GM10248 (cell line): ENCODE data around the gene TSC2.
"Not testable (repeated sequence)": the region's sequence is repeated elsewhere in the genome, so short reads cannot be mapped to it uniquely, and the experiment has no call there.

Source experiments
- CTCF ChIA-PET: fragments of 300-600 bp; sonication (Branson Sonifier 250); formaldehyde crosslinking; extraction: SDS; loops from one replicate; lab custom pipeline; 2021; ENCODE audit warnings: antibody characterized with exemption; lab: Yijun Ruan, JAX
- POLR2A ChIA-PET: fragments of 350-650 bp; sonication (Branson Sonifier 250); formaldehyde crosslinking; extraction: SDS; loops from one replicate; lab custom pipeline; 2020; ENCODE audit warnings: antibody characterized with exemption; lab: Yijun Ruan, JAX
- DNase-seq: peaks from one replicate; pipeline ENCODE4 v3.0.0; 2012; ENCODE audit errors: extremely low spot score

TSC2 gene

DNA sequence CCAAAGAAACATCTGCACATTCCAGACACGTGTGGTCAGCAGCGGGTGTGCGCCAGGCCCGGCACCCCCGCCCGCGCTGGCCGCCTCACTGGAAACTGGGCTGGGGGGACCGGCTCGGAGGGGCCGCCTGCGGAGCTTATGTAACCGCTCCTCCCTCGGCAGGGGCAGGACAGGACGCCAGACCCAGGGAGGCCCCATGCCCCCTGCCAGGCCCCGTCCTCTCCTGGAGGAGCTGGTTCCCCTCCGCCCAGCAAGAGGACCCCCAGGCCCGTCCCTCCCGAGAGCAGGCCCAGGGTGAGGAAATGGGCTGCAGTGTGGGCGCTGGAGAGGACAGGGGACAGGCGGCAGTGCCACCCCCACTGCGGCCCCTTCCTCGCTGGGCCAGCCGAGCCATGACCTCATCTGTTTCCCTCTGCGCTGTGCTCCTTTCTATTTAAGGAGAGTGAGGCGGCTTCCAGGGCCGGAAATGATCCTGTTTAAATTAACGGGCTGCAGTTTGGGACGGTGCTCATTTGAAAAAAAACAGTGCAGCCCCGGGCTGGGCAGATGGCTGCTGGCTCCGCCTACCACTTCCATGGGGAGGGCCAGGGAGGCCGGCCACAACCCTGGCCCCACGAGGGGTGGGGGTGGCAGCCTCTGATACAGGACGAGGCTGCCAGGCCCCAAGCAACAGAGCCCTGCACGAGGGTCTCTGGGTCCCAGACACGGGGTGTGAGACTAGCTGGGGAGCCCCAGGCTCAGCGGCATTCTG lies 77.1 kb downstream of the TSC2 start:
- CTCF ChIA-PET = interaction anchor here (1.4 kb wide), 1 partner anchor 16 kb away, joined by 3 read pairs; no protein-coding TSS in a partner anchor
- POLR2A ChIA-PET, DNase-seq: not testable (repeated sequence)

DNA sequence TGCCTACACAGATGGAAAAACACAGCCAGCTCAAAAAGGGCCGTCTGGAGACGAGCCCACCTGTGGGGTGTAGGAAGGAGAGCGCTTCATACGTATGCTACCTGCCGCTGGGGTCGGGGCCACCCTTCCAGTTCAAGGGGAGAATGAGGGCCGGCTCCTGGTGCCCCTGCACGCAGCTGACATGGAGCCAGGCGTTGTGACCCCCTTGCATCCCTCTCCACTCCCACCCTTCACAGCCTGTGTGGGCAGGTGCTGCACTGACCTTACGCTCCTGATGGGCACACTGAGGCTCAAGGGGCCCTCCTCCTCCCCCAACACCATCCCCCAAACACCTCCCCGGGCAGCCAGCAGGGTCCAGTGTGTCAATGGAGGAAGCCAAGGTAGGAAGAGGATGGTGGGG lies 77.8 kb downstream of the TSC2 start:
- CTCF ChIA-PET = interaction anchor here (1.4 kb wide), 1 partner anchor 15 kb away, joined by 3 read pairs; no protein-coding TSS in a partner anchor
- DNase-seq, POLR2A ChIA-PET: not testable (repeated sequence)

DNA sequence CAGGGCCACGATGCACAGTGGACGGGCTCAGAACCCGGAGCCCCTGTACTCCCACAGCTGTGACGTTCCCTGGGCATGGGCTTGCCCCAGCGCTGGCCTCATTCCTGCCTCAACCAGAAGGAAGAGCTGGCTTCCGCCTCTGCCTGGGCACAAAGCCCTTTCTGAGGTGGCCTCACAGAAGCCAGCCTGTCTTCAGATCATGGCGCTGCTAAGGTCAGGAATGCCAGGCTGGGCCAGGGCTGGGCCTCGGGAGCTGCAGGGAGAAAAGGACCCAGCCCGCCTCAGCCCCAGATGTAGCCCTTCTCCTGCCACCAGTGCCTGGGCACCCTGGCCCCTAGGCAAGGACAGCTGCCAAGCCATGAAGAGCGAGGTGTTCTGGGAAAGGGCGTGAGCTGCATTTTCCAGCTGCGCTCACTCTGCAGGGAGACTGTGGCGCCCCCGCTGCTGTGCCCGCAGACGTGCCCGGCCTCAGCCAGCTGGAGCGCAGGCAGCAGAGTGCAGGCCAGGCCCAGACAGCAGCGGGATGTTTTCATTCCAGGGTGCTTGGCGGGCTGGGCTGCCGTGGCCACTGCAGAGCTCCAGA lies 78.5 kb downstream of the TSC2 start:
- not testable (repeated sequence) for DNase-seq
- POLR2A ChIA-PET = interaction anchor here (1.2 kb wide), 1 partner anchor 29 kb away, joined by 6 read pairs; the partner anchor contains the start of gene TRAF7
- CTCF ChIA-PET = interaction anchor here (1.4 kb wide), 1 partner anchor 15 kb away, joined by 3 read pairs; no protein-coding TSS in a partner anchor

DNA sequence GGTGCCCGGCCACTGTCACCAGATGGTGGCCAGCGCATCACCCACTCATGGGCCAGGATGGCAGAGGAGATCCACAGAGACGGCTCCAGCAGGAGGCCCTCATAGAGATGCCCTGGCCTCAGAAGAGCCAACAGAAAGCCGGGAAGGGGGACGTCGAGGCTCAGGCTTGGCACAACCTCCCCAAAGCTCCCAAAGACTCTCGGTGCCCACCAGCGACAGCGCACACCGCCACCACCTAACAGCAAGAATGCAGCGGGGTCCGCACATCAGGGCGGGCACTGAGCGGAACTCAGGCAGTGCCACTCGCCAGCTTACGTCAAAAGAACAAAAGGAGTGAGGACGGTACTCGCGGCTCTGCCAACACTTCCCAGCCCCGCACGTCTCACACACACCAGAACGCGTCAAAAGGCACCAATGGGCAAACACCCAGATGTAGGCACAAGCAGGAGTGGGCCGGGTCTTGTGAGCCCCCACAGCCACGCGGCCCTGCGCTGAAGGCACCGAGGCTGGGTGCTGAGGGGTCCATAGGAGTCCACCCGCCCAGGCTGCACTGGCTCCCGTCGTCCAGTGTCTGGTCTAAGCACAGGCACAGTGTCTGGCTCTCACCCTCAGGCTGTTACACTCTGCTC lies 79.3 kb downstream of the TSC2 start:
- DNase-seq, CTCF ChIA-PET: not testable (repeated sequence)
- POLR2A ChIA-PET = interaction anchor here (1.2 kb wide), 1 partner anchor 28 kb away, joined by 6 read pairs; the partner anchor contains the start of gene TRAF7

DNA sequence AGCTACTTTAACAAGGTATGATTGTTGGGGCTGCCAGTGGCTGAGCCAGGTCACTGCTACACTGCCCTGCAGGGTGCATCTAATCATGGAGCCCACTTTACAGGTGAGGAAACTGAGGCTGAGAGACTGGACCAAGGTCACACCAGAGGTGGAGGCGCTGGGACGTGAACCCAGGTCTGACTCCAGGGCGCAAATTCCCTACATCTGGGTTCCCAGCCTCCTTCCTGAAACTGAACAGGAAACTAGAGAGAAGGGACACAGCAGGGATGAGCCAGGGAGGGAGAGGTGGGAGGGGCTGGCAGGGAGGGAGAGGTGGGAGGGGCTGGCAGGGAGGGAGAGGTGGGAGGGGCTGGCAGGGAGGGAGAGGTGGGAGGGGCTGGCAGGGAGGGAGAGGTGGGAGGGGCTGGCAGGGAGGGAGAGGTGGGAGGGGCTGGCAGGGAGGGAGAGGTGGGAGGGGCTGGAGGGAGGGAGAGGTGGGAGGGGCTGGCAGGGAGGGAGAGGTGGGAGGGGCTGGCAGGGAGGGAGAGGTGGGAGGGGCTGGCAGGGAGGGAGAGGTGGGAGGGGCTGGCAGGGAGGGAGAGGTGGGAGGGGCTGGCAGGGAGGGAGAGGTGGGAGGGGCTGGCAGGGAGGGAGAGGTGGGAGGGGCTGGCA lies 80.0 kb downstream of the TSC2 start:
- POLR2A ChIA-PET, DNase-seq, CTCF ChIA-PET: not testable (repeated sequence)

DNA sequence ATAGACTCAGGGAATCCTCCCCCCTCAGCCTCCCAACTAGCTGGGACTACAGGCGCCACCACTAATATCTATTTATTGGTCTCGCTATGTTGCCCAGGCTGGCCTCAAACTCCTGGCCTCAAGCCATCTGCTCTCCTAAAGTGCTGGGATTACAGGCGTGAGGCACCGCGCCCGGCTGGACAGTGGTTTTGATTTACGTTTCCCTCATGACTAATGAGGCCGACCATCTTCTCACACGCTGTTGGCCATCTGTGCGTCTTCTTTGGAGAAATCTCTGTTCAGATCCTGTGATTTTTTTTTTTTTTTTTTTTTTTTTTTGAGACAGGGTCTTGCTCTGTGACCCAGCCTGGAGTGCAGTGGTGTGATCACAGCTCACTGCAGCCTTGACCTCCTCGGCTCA lies 81.5 kb downstream of the TSC2 start:
- POLR2A ChIA-PET, CTCF ChIA-PET, DNase-seq: not testable (repeated sequence)

- CTCF ChIA-PET, DNase-seq, POLR2A ChIA-PET: not testable (repeated sequence)
Observed at GRCh38 chr16:2129890-2130447, 82.2 kb downstream of the TSC2 start.

DNA sequence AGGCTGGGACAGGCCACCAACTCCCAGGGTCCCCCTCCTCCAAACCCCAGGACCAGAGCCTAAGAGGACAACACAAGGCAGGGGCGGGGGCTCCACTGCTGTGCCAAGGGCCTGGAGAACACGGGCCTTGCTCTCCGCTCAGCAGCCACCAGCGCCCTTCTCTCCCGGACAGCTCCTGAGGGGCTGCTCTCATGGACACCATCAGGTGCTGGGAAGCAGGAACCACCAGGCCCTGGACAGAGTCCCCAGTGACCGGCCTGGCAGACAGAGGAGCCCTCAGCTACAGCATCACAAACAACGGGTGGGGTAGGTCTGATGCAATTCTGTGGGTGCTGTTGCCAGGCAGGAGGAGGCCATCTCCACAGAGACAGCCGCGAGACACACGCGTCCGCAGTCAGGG lies 86.0 kb downstream of the TSC2 start:
- DNase-seq, POLR2A ChIA-PET, CTCF ChIA-PET: not testable (repeated sequence)

DNA sequence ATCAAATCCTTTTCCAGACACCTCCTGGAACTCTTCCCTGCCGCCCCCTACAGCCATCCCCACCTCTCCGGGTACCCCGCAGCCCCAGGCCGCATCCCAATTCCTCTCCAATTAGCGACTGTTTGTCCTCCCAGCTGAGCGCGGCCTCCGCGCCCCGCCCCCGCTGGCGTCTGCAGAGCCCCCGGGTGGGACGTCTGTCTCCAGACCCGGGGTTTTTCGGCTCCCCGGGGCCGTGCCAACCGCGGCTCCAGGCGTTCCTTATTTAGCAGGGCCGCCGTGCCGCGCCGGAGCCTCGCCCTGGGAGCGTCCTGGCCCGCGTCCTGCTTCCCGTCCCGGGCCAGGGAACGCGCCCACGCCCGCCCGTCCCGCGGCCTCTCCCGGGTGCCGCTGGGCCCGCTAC lies 87.3 kb downstream of the TSC2 start:
- DNase-seq, POLR2A ChIA-PET, CTCF ChIA-PET: not testable (repeated sequence)

GRCh38 chr16:2135770-2136490 lies 88.1 kb downstream of the TSC2 start, which contains the start of gene PKD1:
PKD1 (minus strand) TSS chr16:2135898; CDS start chr16:2135689, 209 bp downstream.
- DNase-seq = peak; percentile 32
- ChIA-PET CTCF (interaction anchor here (1.0 to 1.6 kb wide), 2 partner anchors 111 to 132 kb away, joined by 3 to 5 read pairs; no protein-coding TSS in a partner anchor), POLR2A (interaction anchor here (0.7 kb wide), 1 partner anchor 19 kb away, joined by 16 read pairs; the partner anchor contains the start of gene TRAF7)
